Esophagus squamous epithelium (tissue), 5 donors: ENCODE measurements around the gene CPA5. TPM values are rescaled to one million over a fixed set of nuclear protein-coding genes. Genes with fewer than 3 reads are reported as not detected.

Source experiments
- DNase-seq: peaks from one replicate; lab custom pipeline; 2025; lab: John Stamatoyannopoulos, UW
- H3K27ac ChIP-seq, 4 donors: fragments of 200-600 bp; sonication (generic); one replicate each; pipeline ENCODE4 v1.5.1; 2016 to 2019; ENCODE audit warnings: mild to moderate bottlenecking in 1 of 4
- H3K27me3 ChIP-seq, 4 donors: fragments of 200-600 bp; sonication (generic); 1 replicate in 3 of 4; 2 replicates in 1 of 4; pipeline versions ENCODE4 v1.5.1 to v1.6.0; 2017 to 2021; ENCODE audit warnings: antibody characterized with exemption in 1 of 4
- H3K36me3 ChIP-seq, 3 donors: fragments of 200-600 bp; sonication (generic); one replicate each; pipeline ENCODE4 v1.5.1; 2016 to 2019
- H3K4me1 ChIP-seq, 3 donors: fragments of 200-600 bp; sonication (generic); one replicate each; pipeline ENCODE4 v1.5.1; 2017 to 2019
- H3K4me3 ChIP-seq, 4 donors: fragments of 200-600 bp; sonication (generic); 1 replicate in 3 of 4; 2 replicates in 1 of 4; pipeline ENCODE4 v1.5.1; 2016 to 2019; ENCODE audit warnings: mild to moderate bottlenecking in 2 of 4, moderate library complexity in 1 of 4
- H3K9me3 ChIP-seq, 3 donors: fragments of 200-600 bp; sonication (generic); one replicate each; pipeline ENCODE4 v1.5.1; 2016 to 2019
- CTCF ChIP-seq, 6 experiments: fragments of 450-650 bp in 4 of 6; fragments of 200-600 bp in 2 of 6; sonication (generic) in 2 of 6; IDR thresholded peaks; one replicate each; pipeline ENCODE4 v1.5.1; 2016 to 2019; ENCODE audit warnings: antibody characterized with exemption in 6 of 6, mild to moderate bottlenecking in 4 of 6, moderate library complexity in 4 of 6
- POLR2A ChIP-seq, 4 donors: fragments of 450-650 bp; IDR thresholded peaks; one replicate each; pipeline ENCODE4 v1.6.1; 2017; ENCODE audit warnings: antibody characterized with exemption in 4 of 4, mild to moderate bottlenecking in 4 of 4, moderate library complexity in 3 of 4
- WGBS, 2 donors: methylation state at CpG; one replicate each; pipeline ENCODE4 v1.1.5; 2018; 5-methylcytosine and 5-hydroxymethylcytosine counted together
- intact Hi-C: fragments of 100-400 bp; cut with DNase I; formaldehyde crosslinking; loops from one replicate; pipeline ENCODE4 v1.15.0; 2022
- total RNA-seq, 4 donors: library from RNA; depleted of rRNA; stranded (reverse); fragments of >200 nt; gene quantifications; one replicate each; pipeline ENCODE4 v1.1.0, GENCODE V29; 2016
- donor health status: DM: yes; HTN: yes; CAD: no.

CPA5 gene
- total RNA-seq, 4 donors from 2014 or later: not detected

- DNase-seq: no peak
- Histone ChIP-seq H3K4me3 (no peak overlapping the region), H3K36me3 (peaks cover 0 to 6% (median 0%) of the 10 kb centered on the region in 3 donors), H3K9me3 (no peaks in the 10 kb centered on the region), H3K27me3 (no peaks in the 10 kb centered on the region), H3K4me1 (no peaks in the 10 kb centered on the region), H3K27ac (no peak overlapping the region)
- TF ChIP-seq CTCF (IDR thresholded peaks at IDR 0.05) (no peak), POLR2A (IDR thresholded peaks at IDR 0.05) (no peak)
- intact Hi-C loops: no loop called here
- 71 to 81% methylated on average over 8 to 10 of the region's 10 CpGs for WGBS, 2 donors
Observed at GRCh38 chr7:130393841-130394411, 49.3 kb downstream of the CPA5 start.

GRCh38 chr7:130394421-130395195, 50.0 kb downstream of the CPA5 start:
- H3K4me1 ChIP-seq: no peaks in the 10 kb centered on the region
- H3K36me3 ChIP-seq: peaks cover 0 to 6% (median 0%) of the 10 kb centered on the region in 3 donors
- H3K27me3 ChIP-seq: no peaks in the 10 kb centered on the region
- intact Hi-C loops: no loop called here
- DNase-seq: no peak
- no peak overlapping the region for H3K27ac ChIP-seq
- no peak overlapping the region for H3K4me3 ChIP-seq
- WGBS, 2 donors: 80 to 84% methylated on average over 7 of the region's 7 CpGs
- no peaks in the 10 kb centered on the region for H3K9me3 ChIP-seq
- no peak for TF ChIP-seq POLR2A (IDR thresholded peaks at IDR 0.05)
- TF ChIP-seq CTCF (IDR thresholded peaks at IDR 0.05): no peak

GRCh38 chr7:130395421-130395820, 50.8 kb downstream of the CPA5 start:
- no peak overlapping the region for H3K27ac ChIP-seq
- WGBS, 2 donors: 79 to 84% methylated on average over 5 of the region's 5 CpGs
- intact Hi-C loops: no loop called here

GRCh38 chr7:130396109-130396508, 51.5 kb downstream of the CPA5 start:
- Histone ChIP-seq H3K4me1 (no peaks in the 10 kb centered on the region), H3K27ac (no peak overlapping the region), H3K9me3 (no peaks in the 10 kb centered on the region), H3K4me3 (no peak overlapping the region), H3K36me3 (peaks cover 0 to 6% (median 0%) of the 10 kb centered on the region in 3 donors), H3K27me3 (no peaks in the 10 kb centered on the region)
- intact Hi-C loops: no loop called here
- no peak for TF ChIP-seq POLR2A (IDR thresholded peaks at IDR 0.05)
- no peak for DNase-seq
- WGBS, 2 donors: 60 to 69% methylated on average over 3 of the region's 3 CpGs

More at GRCh38 chr7:130395421-130395820, 50.8 kb downstream of the CPA5 start:
- no peak for DNase-seq
- Histone ChIP-seq H3K4me3 (no peak overlapping the region), H3K4me1 (no peaks in the 10 kb centered on the region), H3K9me3 (no peaks in the 10 kb centered on the region), H3K27me3 (no peaks in the 10 kb centered on the region), H3K36me3 (peaks cover 0 to 6% (median 0%) of the 10 kb centered on the region in 3 donors)
- TF ChIP-seq POLR2A (IDR thresholded peaks at IDR 0.05): no peak
- no peak for TF ChIP-seq CTCF (IDR thresholded peaks at IDR 0.05)

DNA sequence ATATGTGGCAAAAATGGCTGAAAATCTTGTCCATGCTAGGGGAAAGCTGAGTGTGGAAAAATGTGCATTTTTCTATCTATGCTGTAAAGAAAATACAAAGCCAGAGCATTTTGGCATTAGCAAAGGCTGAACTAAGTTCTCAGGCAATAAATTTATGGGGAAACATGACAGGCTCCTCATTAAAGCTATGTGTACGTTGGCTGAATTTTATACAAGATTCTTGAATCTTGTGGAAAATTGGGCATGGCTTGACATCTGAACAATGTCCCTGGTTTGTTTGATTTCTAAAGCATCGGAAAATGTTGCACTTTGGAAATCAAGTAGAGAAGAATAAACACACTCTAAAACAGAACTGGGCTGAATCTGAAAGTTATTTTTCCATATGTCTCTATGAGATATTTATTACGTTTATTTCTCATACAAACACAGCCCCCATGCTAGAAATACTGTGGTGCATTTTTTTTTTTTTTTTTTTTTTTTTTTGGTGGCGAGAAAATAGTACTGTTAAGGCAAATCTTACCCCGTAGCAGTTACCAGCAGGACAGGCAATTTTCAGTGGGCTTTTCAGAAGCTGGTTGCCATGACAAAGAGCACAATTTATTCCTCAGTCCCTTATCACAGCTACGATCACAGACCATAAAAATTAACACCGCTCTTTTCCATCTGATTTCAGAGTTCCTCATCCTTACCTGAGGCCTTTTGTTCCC, 52.6 kb downstream of the CPA5 start:
- 79 to 80% methylated on average over 7 of the region's 7 CpGs for WGBS, 2 donors
- peaks cover 0 to 7% (median 0%) of the 10 kb centered on the region in 3 donors for H3K36me3 ChIP-seq
- no peak overlapping the region for H3K4me3 ChIP-seq
- no peak overlapping the region for H3K27ac ChIP-seq
- intact Hi-C loops: no loop called here
- H3K9me3 ChIP-seq: no peaks in the 10 kb centered on the region
- no peak for DNase-seq
- H3K27me3 ChIP-seq: no peaks in the 10 kb centered on the region
- TF ChIP-seq CTCF (IDR thresholded peaks at IDR 0.05) (no peak), POLR2A (IDR thresholded peaks at IDR 0.05) (no peak)
- H3K4me1 ChIP-seq: no peaks in the 10 kb centered on the region
